ENCODE data around the gene ATP5F1E.

ATP5F1E gene

GRCh38 chr20:59010995-59011873 lies 20.9 kb downstream of the ATP5F1E start:
- DNase-seq (ENCODE audit: low read depth), result peak; percentile 84
- Histone ChIP-seq H3K4me3 (ENCODE audit: low read length) (no peak overlapping the region), H3K27me3 (replicated peaks; ENCODE audit: control insufficient read depth, insufficient read depth, low read length) (no peaks in the 10 kb centered on the region), H3K4me1 (ENCODE audit: control insufficient read depth, insufficient read depth, low read length) (peaks cover 8% of the 10 kb centered on the region), H3K9me3 (ENCODE audit: control insufficient read depth, low read length) (no peaks in the 10 kb centered on the region), H3K9ac (ENCODE audit: low read length) (no peak overlapping the region), H3K36me3 (ENCODE audit: control insufficient read depth, insufficient read depth, low read length, severe bottlenecking) (no peaks in the 10 kb centered on the region)

DNA sequence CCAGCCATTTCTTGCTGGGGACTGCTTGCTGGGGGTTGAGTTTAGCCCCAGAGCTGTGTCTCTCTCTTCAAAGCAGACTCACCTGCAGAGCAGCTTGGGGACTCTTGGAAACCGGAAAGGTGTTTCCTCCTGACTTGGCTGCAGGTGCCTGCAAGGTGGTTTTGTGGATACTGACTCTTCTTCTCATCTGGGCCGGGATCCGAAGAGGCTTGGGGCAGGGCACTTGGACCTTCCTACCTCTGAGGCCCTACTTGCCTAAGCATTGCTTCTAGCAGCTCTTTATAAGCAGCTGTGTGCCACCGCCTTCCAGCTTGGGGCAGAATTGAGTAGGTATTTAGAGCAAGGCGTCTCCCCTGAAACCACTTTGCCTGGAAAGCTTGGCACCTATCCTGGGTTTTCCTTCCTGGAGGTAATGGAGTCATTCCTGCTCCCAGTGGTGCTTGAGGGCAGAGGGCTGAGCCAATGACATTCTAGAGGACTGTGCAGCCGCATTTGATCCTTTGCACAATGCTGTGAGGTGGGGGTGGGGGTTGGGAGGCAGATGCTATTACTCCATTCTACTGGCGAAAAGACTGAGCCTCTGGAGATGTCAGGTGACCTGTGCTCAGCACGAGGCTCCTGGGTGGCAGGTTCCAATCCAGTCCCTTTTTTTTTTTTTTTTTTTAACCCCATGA lies 21.7 kb downstream of the ATP5F1E start:
- Histone ChIP-seq H3K4me1 (ENCODE audit: control insufficient read depth, insufficient read depth, low read length) (peaks cover 16% of the 10 kb centered on the region), H3K9ac (ENCODE audit: low read length) (no peak overlapping the region), H3K27me3 (replicated peaks; ENCODE audit: control insufficient read depth, insufficient read depth, low read length) (no peaks in the 10 kb centered on the region), H3K9me3 (ENCODE audit: control insufficient read depth, low read length) (no peaks in the 10 kb centered on the region), H3K4me3 (ENCODE audit: low read length) (no peak overlapping the region), H3K36me3 (ENCODE audit: control insufficient read depth, insufficient read depth, low read length, severe bottlenecking) (no peaks in the 10 kb centered on the region)
- DNase-seq (ENCODE audit: low read depth), result no peak

DNA sequence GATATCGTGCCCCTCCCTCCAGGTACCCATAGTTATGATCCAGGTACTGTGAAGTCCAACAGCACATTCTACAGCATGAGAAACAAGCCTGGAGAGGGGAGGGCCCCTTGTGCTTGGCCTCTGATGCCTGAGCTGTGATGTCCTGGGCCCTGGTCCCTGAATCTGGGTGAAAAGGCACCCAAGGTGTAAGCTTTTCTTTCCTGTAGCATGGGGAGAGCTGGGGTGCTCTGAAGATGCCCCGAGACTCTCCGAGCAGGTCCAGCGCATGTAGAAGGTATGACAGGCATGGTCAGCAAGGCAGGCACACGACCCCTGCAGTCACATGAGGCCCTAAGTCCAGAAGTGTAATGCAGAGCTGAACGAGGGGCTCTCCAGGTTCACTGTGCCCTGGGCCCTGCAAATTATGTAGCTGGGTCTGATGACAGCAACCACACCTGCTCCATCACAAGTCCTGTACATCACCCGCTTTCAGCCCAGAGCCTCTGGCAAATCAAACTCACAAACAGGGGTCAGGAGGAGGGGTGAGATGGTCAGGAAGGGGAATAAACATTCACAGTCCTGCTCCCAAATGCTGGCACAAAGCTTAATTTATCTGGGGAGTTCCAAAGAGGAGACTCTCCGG lies 23.3 kb downstream of the ATP5F1E start:
- no peak overlapping the region for H3K4me3 ChIP-seq (ENCODE audit: low read length)
- no peaks in the 10 kb centered on the region for H3K9me3 ChIP-seq (ENCODE audit: control insufficient read depth, low read length)
- H3K9ac ChIP-seq (ENCODE audit: low read length), result no peak overlapping the region
- H3K36me3 ChIP-seq (ENCODE audit: control insufficient read depth, insufficient read depth, low read length, severe bottlenecking), result no peaks in the 10 kb centered on the region
- no peaks in the 10 kb centered on the region for H3K27me3 ChIP-seq (replicated peaks; ENCODE audit: control insufficient read depth, insufficient read depth, low read length)
- DNase-seq (ENCODE audit: low read depth), result no peak
- peaks cover 19% of the 10 kb centered on the region for H3K4me1 ChIP-seq (ENCODE audit: control insufficient read depth, insufficient read depth, low read length)

DNA sequence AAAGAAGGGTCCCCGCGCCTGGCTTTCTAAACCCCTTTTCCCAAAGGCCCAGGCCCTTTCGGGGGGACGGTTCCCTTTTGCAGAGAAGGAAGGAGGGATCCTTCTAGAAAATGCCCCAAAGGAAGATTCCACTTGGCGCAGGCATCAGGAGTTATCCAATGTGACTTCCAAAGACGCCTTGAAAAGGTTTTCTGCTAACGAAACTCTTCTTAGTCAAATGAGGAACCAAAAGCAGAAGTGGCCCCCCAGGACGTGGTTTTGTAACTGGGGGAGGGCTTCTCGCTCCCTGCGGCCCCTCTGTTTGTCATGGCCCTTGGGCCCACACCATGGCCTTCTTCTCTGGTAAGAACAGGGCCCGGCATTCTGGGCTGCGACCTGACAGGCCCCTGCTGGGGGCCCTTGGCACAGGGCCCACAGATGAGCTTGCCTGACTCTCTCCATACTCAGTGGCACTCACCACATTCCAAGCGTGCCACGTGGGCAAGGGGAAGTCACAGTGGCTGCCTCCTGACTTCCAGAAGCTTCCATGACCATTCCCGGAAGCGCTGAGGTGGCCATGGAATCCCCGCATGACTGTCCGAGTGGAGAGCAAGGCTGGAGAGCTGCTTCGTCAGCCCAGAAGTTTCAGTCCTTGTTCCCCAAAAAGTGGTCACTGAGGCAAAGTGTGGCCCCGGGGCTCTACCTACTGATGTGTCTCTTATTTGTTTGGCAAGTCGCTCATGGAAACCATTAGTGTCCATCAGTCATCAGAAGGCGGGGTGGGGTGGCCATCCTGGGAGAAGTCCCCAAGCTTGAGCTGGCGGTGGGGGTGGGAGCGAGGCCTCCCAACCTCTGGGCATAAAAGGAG lies 24.2 kb downstream of the ATP5F1E start:
- Histone ChIP-seq H3K4me1 (ENCODE audit: control insufficient read depth, insufficient read depth, low read length) (peaks cover 19% of the 10 kb centered on the region), H3K27me3 (replicated peaks; ENCODE audit: control insufficient read depth, insufficient read depth, low read length) (no peaks in the 10 kb centered on the region), H3K9ac (ENCODE audit: low read length) (peak overlapping the region; percentile 92), H3K9me3 (ENCODE audit: control insufficient read depth, low read length) (no peaks in the 10 kb centered on the region), H3K36me3 (ENCODE audit: control insufficient read depth, insufficient read depth, low read length, severe bottlenecking) (no peaks in the 10 kb centered on the region), H3K4me3 (ENCODE audit: low read length) (peak overlapping the region; percentile 88)
- no peak for DNase-seq (ENCODE audit: low read depth)

DNA sequence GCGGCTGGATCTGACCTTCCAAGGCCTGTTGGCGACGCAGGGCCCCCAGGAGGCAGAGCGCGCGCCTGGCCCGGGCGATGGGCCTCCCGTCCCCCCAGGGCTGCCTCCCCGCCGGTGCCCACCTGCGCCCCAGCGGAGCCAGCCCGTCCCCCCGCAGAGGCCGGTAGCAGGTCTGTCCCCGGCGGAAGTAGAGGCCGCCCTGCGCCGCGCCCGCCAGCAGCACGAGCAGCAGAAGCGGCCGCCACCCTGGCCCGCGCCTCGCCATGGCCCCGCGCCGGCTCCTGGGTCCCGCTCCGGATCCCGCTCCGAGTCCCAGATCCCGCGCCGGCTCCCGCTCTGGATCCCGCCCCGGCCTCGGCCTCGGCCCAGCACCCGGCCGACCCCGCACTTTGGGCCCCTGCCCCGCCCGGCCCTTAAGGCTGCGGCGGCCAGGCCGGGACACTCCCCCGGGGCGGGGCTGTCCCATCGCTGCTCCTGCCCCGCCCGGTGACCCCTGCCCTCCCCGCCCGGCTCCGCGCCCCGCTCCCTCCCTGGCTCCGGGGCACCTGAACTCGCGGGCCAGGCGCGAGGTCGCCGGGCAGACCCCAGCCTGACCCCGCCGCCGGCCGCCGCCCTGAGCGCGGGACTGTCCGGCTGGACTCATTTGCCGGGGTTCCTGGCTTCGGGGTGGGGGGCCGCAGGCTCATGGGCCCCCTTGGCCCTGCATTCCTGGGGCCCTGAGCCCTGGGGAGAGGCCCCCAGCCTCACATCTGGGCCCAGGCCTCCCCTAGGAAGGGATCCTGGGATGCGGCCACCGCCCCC lies 25.1 kb downstream of the ATP5F1E start, which contains the start of gene CTSZ:
Gene CTSZ (minus strand): TSS at position 391 of the 801 bp plus-strand sequence. CDS start 126 bp downstream, at position 265.
- peaks cover 19% of the 10 kb centered on the region for H3K4me1 ChIP-seq (ENCODE audit: control insufficient read depth, insufficient read depth, low read length)
- DNase-seq (ENCODE audit: low read depth), result peak; percentile 72
- H3K9me3 ChIP-seq (ENCODE audit: control insufficient read depth, low read length), result no peaks in the 10 kb centered on the region
- peak within 1 kb of the TSS; percentile 92 for H3K9ac ChIP-seq (ENCODE audit: low read length)
- no peaks in the 10 kb centered on the region for H3K36me3 ChIP-seq (ENCODE audit: control insufficient read depth, insufficient read depth, low read length, severe bottlenecking)
- H3K27me3 ChIP-seq (replicated peaks; ENCODE audit: control insufficient read depth, insufficient read depth, low read length), result no peaks in the 10 kb centered on the region
- H3K4me3 ChIP-seq (ENCODE audit: low read length), result peak within 1 kb of the TSS; percentile 88

DNA sequence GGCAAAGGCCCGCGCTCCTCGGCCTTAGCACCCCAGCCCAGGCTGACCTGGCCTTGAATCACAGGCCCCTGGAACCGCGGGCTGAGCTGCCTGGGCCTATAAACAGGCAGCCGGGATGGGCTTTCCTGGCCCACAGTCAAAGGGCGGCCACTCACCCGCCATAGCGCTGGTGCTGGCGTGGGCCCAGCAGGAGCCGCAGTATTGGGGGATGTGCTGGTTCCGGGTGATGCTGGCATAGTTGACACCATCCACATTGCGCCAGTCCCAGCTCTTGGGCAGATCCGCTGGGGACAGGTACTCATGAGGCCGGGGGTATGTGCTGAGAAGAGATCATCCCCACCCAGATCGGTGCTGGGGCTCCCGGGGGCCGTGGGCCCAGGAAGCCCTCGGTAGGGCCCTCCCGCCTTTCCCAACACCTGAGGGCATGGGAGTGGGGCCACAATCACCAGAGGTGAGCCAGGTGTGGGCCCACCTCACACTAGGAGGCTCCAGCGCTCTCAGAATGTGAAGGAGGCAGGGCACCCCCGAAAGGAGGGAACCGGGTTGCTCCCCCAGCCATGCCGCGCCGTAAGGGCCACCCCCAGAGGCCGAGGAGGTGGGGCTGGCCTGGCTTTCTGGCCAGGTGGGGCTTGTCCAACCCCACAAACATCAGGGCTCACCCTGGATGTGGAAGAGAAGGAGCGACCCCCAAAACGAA lies 25.8 kb downstream of the ATP5F1E start:
- DNase-seq (ENCODE audit: low read depth), result no peak
- peak overlapping the region; percentile 88 for H3K4me3 ChIP-seq (ENCODE audit: low read length)

GRCh38 chr20:59005523-59006166 lies 26.5 kb downstream of the ATP5F1E start:
- DNase-seq (ENCODE audit: low read depth), result no peak
- Histone ChIP-seq H3K4me1 (ENCODE audit: control insufficient read depth, insufficient read depth, low read length) (peaks cover 15% of the 10 kb centered on the region), H3K9ac (ENCODE audit: low read length) (peak overlapping the region; percentile 92), H3K4me3 (ENCODE audit: low read length) (peak overlapping the region; percentile 88), H3K9me3 (ENCODE audit: control insufficient read depth, low read length) (no peaks in the 10 kb centered on the region), H3K27me3 (replicated peaks; ENCODE audit: control insufficient read depth, insufficient read depth, low read length) (no peaks in the 10 kb centered on the region), H3K36me3 (ENCODE audit: control insufficient read depth, insufficient read depth, low read length, severe bottlenecking) (peaks cover 7% of the 10 kb centered on the region)

More for the DNA sequence above, 25.8 kb downstream of the ATP5F1E start:
- peak overlapping the region; percentile 92 for H3K9ac ChIP-seq (ENCODE audit: low read length)
- H3K4me1 ChIP-seq (ENCODE audit: control insufficient read depth, insufficient read depth, low read length), result peaks cover 17% of the 10 kb centered on the region
- no peaks in the 10 kb centered on the region for H3K27me3 ChIP-seq (replicated peaks; ENCODE audit: control insufficient read depth, insufficient read depth, low read length)
- peaks cover 2% of the 10 kb centered on the region for H3K36me3 ChIP-seq (ENCODE audit: control insufficient read depth, insufficient read depth, low read length, severe bottlenecking)
- H3K9me3 ChIP-seq (ENCODE audit: control insufficient read depth, low read length), result no peaks in the 10 kb centered on the region

GRCh38 chr20:59004763-59005522 lies 27.2 kb downstream of the ATP5F1E start:
- Histone ChIP-seq H3K36me3 (ENCODE audit: control insufficient read depth, insufficient read depth, low read length, severe bottlenecking) (peaks cover 7% of the 10 kb centered on the region), H3K9ac (ENCODE audit: low read length) (no peak overlapping the region), H3K9me3 (ENCODE audit: control insufficient read depth, low read length) (no peaks in the 10 kb centered on the region), H3K4me3 (ENCODE audit: low read length) (peak overlapping the region; percentile 88), H3K27me3 (replicated peaks; ENCODE audit: control insufficient read depth, insufficient read depth, low read length) (no peaks in the 10 kb centered on the region), H3K4me1 (ENCODE audit: control insufficient read depth, insufficient read depth, low read length) (peaks cover 15% of the 10 kb centered on the region)
- no peak for DNase-seq (ENCODE audit: low read depth)

- Histone ChIP-seq H3K4me3 (ENCODE audit: low read length) (no peak overlapping the region), H3K4me1 (ENCODE audit: control insufficient read depth, insufficient read depth, low read length) (peaks cover 15% of the 10 kb centered on the region), H3K9me3 (ENCODE audit: control insufficient read depth, low read length) (no peaks in the 10 kb centered on the region), H3K27me3 (replicated peaks; ENCODE audit: control insufficient read depth, insufficient read depth, low read length) (no peaks in the 10 kb centered on the region), H3K9ac (ENCODE audit: low read length) (no peak overlapping the region), H3K36me3 (ENCODE audit: control insufficient read depth, insufficient read depth, low read length, severe bottlenecking) (peaks cover 8% of the 10 kb centered on the region)
- DNase-seq (ENCODE audit: low read depth), result no peak
These were observed 27.7 kb downstream of the ATP5F1E start for GRCh38 chr20:59004493-59004762.

Data from adipocyte (in vitro differentiated cells).